ENCODE data around the gene FAM3C.

FAM3C gene

DNA sequence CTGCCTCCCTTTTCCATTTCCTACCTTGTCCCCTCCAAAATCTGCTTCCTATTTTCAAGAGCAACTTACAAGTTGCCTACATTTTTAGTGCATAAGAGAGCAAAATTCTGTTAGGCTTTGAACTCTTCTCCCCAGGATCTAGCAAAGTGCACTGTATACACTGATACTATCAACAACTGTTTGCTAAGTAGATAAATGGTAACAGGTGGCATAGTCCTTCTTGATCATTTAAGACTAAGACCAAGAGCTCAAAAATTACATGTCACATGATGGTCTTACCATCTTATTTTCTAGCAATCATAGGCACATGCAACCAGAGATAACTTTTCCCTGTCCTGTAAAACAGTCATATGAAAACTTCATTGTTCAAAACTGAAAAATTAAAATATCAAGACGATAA is 16.2 kb downstream of the FAM3C start:
- DNase-seq (ENCODE audit: low spot score) = no peak

- DNase-seq (ENCODE audit: low spot score) = no peak
Measured at GRCh38 chr7:121376979-121377378, 19.1 kb downstream of the FAM3C start.

- no peak for DNase-seq (ENCODE audit: low spot score)
Measured at GRCh38 chr7:121373177-121373576, 22.9 kb downstream of the FAM3C start.

- no peak for DNase-seq (ENCODE audit: low spot score)
Measured at GRCh38 chr7:121372376-121373010, 23.6 kb downstream of the FAM3C start.

DNA sequence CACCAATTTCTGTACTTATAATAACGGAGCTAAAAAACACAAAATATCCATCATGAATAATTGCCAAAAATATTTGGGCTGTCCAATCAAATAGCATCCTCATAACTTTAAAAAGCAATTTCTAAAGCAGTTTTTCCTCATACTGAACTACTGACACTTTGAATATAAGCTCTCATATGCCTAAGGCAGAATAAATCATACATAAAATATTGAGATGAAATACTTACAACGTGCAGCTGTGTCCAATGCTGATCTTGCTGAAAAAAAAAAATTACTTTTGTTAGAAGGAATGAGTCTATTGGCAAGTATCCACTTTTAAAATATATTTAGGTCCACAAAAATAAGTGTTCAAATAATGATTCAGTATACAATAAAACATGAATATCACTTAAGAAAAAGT is 24.2 kb downstream of the FAM3C start:
- no peak for DNase-seq (ENCODE audit: low spot score)

GRCh38 chr7:121371367-121371766 is 24.7 kb downstream of the FAM3C start:
- no peak for DNase-seq (ENCODE audit: low spot score)

DNA sequence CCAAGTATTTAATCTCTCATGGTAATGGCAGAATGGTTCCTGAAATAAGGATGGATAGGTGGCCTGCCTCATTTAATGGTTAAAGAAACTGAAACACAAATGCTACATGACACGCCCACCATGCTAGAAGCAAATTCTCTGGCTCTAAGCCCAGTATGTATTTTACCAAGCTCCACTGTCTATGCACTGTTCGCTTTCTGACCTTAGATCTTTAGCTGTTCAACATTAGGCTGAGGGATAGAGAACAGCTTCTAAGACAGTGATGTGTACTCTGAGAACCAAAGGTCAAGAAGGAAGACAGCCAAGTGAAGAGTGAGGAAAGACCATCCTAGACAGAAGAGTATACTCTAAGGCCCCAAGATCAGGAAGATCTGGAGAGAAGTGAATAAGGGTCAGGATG is 26.6 kb downstream of the FAM3C start:
- DNase-seq (ENCODE audit: low spot score) = no peak

GRCh38 chr7:121366852-121367431 is 29.2 kb downstream of the FAM3C start:
- peak; percentile 52 for DNase-seq (ENCODE audit: low spot score)

- no peak for DNase-seq (ENCODE audit: low spot score)
Measured at GRCh38 chr7:121360564-121360963, 35.5 kb downstream of the FAM3C start.

DNA sequence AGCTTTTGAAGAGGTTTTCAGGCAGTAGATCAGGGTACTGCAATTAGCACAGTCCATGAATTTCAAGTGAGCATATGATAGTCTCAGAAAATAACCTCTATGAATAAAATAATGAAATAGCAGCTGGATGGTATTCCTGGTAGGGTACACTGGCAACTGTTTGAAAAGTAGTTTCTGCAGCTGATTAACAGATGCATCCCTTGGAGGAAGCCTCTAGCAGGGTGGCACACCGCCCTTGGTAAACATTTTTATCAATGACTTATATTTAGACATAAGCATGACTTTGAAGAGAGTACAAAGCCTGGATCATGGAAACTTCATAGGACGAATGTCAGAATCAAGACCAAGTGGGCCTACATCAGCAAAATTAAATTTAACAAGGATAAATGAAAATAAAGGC is 40.5 kb downstream of the FAM3C start:
- no peak for DNase-seq (ENCODE audit: low spot score)

DNA sequence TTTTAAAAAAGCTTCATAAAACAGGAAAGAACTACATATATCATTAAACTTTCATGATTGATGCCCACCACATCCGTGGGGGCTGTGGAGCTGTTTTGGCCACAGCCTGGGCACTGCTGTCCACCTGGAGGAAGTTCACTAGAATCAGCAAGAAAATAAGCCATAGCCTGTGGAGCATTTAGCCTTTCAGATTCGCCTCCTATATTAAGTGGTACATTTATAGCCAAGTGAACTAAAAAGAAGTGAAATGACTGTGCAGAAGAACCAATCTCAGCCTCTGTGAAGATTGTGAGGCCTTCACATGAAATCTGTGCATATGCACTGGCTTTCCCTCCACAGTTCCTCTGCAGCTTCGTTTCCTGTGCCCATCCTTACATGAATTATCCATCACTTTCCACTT is 43.8 kb downstream of the FAM3C start:
- DNase-seq (ENCODE audit: low spot score) = no peak

DNA sequence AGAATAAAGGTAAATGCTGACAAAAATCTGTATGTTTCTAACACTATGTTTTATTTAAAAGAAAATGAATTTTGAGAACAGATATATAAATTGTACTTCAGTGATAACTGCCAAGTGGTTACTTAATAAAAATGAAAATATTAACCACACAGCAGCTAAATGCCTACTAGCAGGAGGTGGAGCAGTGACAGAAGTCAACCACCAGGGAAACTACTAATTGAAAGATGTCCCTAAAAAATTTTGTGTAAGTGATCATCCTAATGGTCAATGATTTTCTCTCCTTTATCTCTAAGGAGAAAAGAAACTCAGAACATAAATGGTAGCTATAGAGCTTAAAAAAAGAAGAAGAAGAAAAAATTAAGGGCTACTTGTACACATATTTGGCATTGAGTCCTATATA is 44.4 kb downstream of the FAM3C start:
- no peak for DNase-seq (ENCODE audit: low spot score)

DNA sequence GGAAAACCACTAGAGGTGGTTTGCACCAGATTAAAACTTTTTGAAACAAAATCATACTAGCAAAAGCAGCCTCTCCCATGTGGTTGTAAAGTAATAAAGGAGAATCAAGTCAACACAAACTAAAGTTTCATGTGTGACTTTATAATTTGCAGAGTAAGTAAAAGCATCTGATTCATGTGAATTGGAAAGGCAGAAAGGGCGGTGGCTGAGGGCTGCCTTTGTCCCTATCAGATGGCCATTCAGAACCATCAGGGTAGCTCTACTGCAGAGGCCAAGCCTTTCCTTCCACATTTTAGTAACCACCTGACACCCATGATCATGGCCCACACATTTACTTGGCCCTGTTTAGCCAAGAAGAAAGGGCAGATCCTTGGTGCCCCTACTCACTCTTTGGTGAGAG is 51.6 kb downstream of the FAM3C start:
- no peak for DNase-seq (ENCODE audit: low spot score)

- no peak for DNase-seq (ENCODE audit: low spot score)
Measured at GRCh38 chr7:121344093-121344492, 52.0 kb downstream of the FAM3C start.

DNA sequence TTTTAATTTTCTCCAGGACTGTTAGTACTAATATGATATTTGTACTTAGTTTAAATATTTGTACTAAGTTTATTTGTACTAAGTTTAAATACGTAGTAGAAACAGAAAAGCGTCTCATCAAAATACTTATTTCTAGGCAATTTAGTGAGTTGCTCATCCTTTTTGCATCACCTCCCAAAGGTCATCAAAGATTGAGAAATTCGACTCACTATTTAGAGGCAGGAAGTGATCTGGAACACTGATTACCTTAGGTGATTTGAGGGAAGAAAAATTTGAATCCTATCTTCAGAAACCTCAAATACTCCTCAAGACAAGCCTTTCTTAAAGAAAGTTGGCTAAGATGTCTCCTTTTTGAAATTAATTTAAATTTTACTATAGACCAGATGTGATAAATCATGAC is 52.8 kb downstream of the FAM3C start:
- DNase-seq (ENCODE audit: low spot score) = no peak

- no peak for DNase-seq (ENCODE audit: low spot score)
Measured at GRCh38 chr7:121342631-121343030, 53.5 kb downstream of the FAM3C start.

GRCh38 chr7:121341933-121342332 is 54.2 kb downstream of the FAM3C start:
- no peak for DNase-seq (ENCODE audit: low spot score)

DNA sequence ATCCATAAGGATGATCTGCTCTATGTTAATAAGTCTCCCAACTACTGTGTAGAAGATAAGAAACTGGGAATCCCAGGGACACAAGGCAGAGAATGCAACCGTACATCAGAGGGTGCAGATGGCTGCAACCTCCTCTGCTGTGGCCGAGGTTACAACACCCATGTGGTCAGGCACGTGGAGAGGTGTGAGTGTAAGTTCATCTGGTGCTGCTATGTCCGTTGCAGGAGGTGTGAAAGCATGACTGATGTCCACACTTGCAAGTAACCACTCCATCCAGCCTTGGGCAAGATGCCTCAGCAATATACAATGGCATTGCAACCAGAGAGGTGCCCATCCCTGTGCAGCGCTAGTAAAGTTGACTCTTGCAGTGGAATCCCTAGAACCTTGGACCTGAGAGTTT is 57.0 kb downstream of the FAM3C start:
- DNase-seq (ENCODE audit: low spot score) = no peak

DNA sequence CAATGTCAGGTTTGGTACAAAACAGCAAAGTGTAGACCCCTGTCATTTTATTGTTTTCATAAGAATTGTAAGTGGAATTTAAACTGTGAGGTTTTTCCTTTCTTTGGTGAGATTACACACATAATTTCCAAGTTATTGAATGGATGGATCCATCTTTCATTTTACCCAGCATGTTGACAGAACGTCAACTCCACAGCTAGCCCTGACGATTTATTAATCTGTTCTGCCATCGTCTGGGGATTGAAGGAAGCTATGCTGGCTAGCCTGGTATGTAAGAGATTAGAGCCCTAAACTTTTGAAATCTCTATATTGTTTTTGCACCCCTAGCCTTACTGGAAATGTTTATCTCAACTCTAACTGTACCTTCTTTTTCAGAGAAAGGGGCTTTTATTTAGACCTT is 58.7 kb downstream of the FAM3C start:
- peak; percentile 43 for DNase-seq (ENCODE audit: low spot score)

GRCh38 chr7:121336579-121336978 is 59.5 kb downstream of the FAM3C start:
- DNase-seq (ENCODE audit: low spot score) = no peak

GRCh38 chr7:121334875-121335648 is 61.0 kb downstream of the FAM3C start:
- no peak for DNase-seq (ENCODE audit: low spot score)

- no peak for DNase-seq (ENCODE audit: low spot score)
Measured at GRCh38 chr7:121334376-121334775, 61.7 kb downstream of the FAM3C start.

DNA sequence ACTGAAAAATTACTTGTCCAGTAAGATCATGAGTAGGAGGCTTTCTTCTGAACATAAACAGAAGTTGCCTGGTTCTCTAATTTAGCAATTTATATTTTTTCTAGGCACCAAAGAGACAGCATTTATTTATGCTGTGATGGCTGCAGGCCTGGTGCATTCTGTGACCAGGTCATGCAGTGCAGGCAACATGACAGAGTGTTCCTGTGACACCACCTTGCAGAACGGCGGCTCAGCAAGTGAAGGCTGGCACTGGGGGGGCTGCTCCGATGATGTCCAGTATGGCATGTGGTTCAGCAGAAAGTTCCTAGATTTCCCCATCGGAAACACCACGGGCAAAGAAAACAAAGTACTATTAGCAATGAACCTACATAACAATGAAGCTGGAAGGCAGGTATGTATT is 64.5 kb downstream of the FAM3C start:
- DNase-seq (ENCODE audit: low spot score) = no peak

DNA sequence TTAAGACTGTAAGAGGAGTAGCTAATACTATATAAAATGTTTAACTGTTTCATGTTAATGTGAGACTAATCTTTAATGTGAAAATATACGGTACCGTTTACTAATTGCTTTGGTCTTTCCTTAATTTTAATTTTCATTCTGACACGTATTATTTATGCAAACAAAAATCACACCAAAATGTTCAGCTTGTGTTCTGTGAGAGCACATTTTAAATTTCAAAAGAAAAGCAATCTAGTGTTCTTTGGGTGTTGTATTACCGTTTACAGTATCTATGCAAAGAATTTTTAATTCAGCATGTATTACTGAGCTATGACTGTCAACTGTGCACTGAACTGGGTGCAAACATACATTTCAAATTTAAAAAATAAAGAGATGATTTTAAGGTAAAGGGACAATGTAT is 65.1 kb downstream of the FAM3C start:
- DNase-seq (ENCODE audit: low spot score) = no peak
